ENCODE data around the gene SIRT7. TPM values are rescaled to one million over a fixed set of nuclear protein-coding genes. Genes with fewer than 3 reads are reported as not detected.
A peak's percentile ranks its signal among the peaks of the same experiment; 100 is the strongest.

The SIRT7 gene
- total and polyA plus RNA-seq, 8 donors, result 9.6 to 40.2 (median 13.5) TPM

- no peaks in the 10 kb centered on the region for H3K9me3 ChIP-seq
- peak in 3 of 4 donors; percentile 2 to 12 (median 5) for ATAC-seq
- H3K4me3 ChIP-seq, result peak overlapping the region in 3 of 4 donors; percentile 59 to 87 (median 82)
- peak overlapping the region; percentile 15 to 100 (median 96) for H3K27ac ChIP-seq
- no peak for FAIRE-seq
- peaks cover 26 to 52% (median 39%) of the 10 kb centered on the region in 3 donors for H3K4me1 ChIP-seq
- intact Hi-C loops (cut with DNase I), result no loop called here
- WGBS, 2 donors, result 24 to 27% methylated on average over 45 to 52 of the region's 52 CpGs
- no peaks in the 10 kb centered on the region for H3K27me3 ChIP-seq
- peak in 5 of 6 donors; percentile 48 to 89 (median 71) for DNase-seq
- H3K36me3 ChIP-seq, result peaks cover 0 to 16% (median 10%) of the 10 kb centered on the region in 3 donors
- peak; percentile 68 to 87 (median 78) for TF ChIP-seq CTCF (IDR thresholded peaks at IDR 0.05)
Measured at GRCh38 chr17:81869221-81870130, 48.5 kb downstream of the SIRT7 start.

- DNase-seq (peak in 4 of 6 donors; percentile 50 to 89 (median 66)), ATAC-seq (no peak), FAIRE-seq (no peak)
- Histone ChIP-seq H3K27ac (peak overlapping the region in 3 of 4 donors; percentile 28 to 97 (median 96)), H3K9me3 (no peaks in the 10 kb centered on the region), H3K4me3 (peak overlapping the region in 2 of 4 donors; percentile 59 to 82), H3K4me1 (peaks cover 27 to 57% (median 39%) of the 10 kb centered on the region in 3 donors), H3K27me3 (no peaks in the 10 kb centered on the region), H3K36me3 (peaks cover 0 to 16% (median 10%) of the 10 kb centered on the region in 3 donors)
- 55 to 64% methylated on average over 25 to 30 of the region's 30 CpGs for WGBS, 2 donors
- intact Hi-C loops (cut with DNase I), result no loop called here
- no peak for TF ChIP-seq CTCF (IDR thresholded peaks at IDR 0.05)
Measured at GRCh38 chr17:81868674-81869220, 49.2 kb downstream of the SIRT7 start.

GRCh38 chr17:81867991-81868673 lies 49.8 kb downstream of the SIRT7 start:
- H3K4me1 ChIP-seq, result peaks cover 33 to 57% (median 39%) of the 10 kb centered on the region in 3 donors
- ATAC-seq, result no peak
- 54 to 55% methylated on average over 28 of the region's 28 CpGs for WGBS, 2 donors
- no peaks in the 10 kb centered on the region for H3K27me3 ChIP-seq
- no peak overlapping the region for H3K4me3 ChIP-seq
- H3K9me3 ChIP-seq, result no peaks in the 10 kb centered on the region
- no peak for TF ChIP-seq CTCF (IDR thresholded peaks at IDR 0.05)
- H3K36me3 ChIP-seq, result peaks cover 0 to 16% (median 10%) of the 10 kb centered on the region in 3 donors
- DNase-seq, result peak in 3 of 6 donors; percentile 61 to 88 (median 62)
- peak overlapping the region; percentile 2 to 96 (median 61) for H3K27ac ChIP-seq
- intact Hi-C loops (cut with DNase I), result no loop called here
- FAIRE-seq, result no peak

GRCh38 chr17:81867170-81867990 lies 50.6 kb downstream of the SIRT7 start:
- 36 to 40% methylated on average over 23 of the region's 23 CpGs for WGBS, 2 donors
- Histone ChIP-seq H3K4me3 (no peak overlapping the region), H3K27ac (peak overlapping the region; percentile 70 to 96 (median 80)), H3K36me3 (peaks cover 0 to 16% (median 10%) of the 10 kb centered on the region in 3 donors), H3K9me3 (no peaks in the 10 kb centered on the region), H3K27me3 (no peaks in the 10 kb centered on the region), H3K4me1 (peaks cover 36 to 56% (median 39%) of the 10 kb centered on the region in 3 donors)
- DNase-seq (peak in 4 of 6 donors; percentile 67 to 87 (median 71)), ATAC-seq (peak in 3 of 4 donors; percentile 0 to 3 (median 2)), FAIRE-seq (no peak)
- no peak for TF ChIP-seq CTCF (IDR thresholded peaks at IDR 0.05)
- intact Hi-C loops (cut with DNase I), result no loop called here
